ENCODE results near the gene MDN1.
A peak's percentile ranks its signal among the peaks of the same experiment; 100 is the strongest.
"Not testable (repeated sequence)": the region's sequence is repeated elsewhere in the genome, so short reads cannot be mapped to it uniquely, and the experiment has no call there.

MDN1 gene

GRCh38 chr6:89819336-89820130, at the start of gene MDN1:
MDN1 (minus strand) TSS chr6:89819794; CDS start chr6:89819607, 187 bp downstream.
- peak; percentile 96 for DNase-seq

GRCh38 chr6:89866024-89866678, 46.6 kb upstream of the MDN1 start:
- DNase-seq, result no peak

- DNase-seq, result no peak
Observed at GRCh38 chr6:89862698-89863097, 43.1 kb upstream of the MDN1 start.

GRCh38 chr6:89862273-89862672, 42.7 kb upstream of the MDN1 start:
- no peak for DNase-seq

GRCh38 chr6:89859744-89860143, 40.1 kb upstream of the MDN1 start:
- DNase-seq, result no peak

GRCh38 chr6:89858041-89858440, 38.4 kb upstream of the MDN1 start:
- no peak for DNase-seq

- no peak for DNase-seq
Observed at GRCh38 chr6:89853068-89853467, 33.5 kb upstream of the MDN1 start.

GRCh38 chr6:89847513-89847912, 27.9 kb upstream of the MDN1 start:
- not testable (repeated sequence) for DNase-seq

GRCh38 chr6:89843070-89843469, 23.5 kb upstream of the MDN1 start:
- no peak for DNase-seq

GRCh38 chr6:89842228-89842627, 22.6 kb upstream of the MDN1 start:
- DNase-seq, result no peak

GRCh38 chr6:89840538-89840937, 20.9 kb upstream of the MDN1 start:
- no peak for DNase-seq

GRCh38 chr6:89836639-89837222, 17.1 kb upstream of the MDN1 start:
- DNase-seq, result no peak

- DNase-seq, result no peak
Observed at GRCh38 chr6:89834884-89835792, 15.5 kb upstream of the MDN1 start.

GRCh38 chr6:89830170-89830809, 10.7 kb upstream of the MDN1 start:
- no peak for DNase-seq

- DNase-seq, result peak; percentile 95
Observed at GRCh38 chr6:89829472-89830169, 10.0 kb upstream of the MDN1 start, which contains the start of gene CASP8AP2. CASP8AP2 (plus strand) TSS chr6:89829880.

- DNase-seq, result no peak
Observed at GRCh38 chr6:89828988-89829471, 9.4 kb upstream of the MDN1 start.

- DNase-seq, result not testable (repeated sequence)
Observed at GRCh38 chr6:89828475-89828987, 8.9 kb upstream of the MDN1 start.

- DNase-seq, result no peak
Observed at GRCh38 chr6:89826029-89826528, 6.5 kb upstream of the MDN1 start.

GRCh38 chr6:89818977-89819335, 638 bp downstream of the MDN1 start:
- no peak for DNase-seq

- no peak for DNase-seq
Observed at GRCh38 chr6:89817481-89817880, 2.1 kb downstream of the MDN1 start.

- not testable (repeated sequence) for DNase-seq
Observed at GRCh38 chr6:89813422-89813821, 6.2 kb downstream of the MDN1 start.

Measured in retina (tissue), 1 donor.